DMS79 (cell line): ENCODE data around the gene SH3BP4.
A peak's percentile ranks its signal among the peaks of the same experiment; 100 is the strongest.

Experiments
- DNase-seq: peaks from one replicate; lab custom pipeline; 2025; lab: John Stamatoyannopoulos, UW

Gene SH3BP4

GRCh38 chr2:235091421-235091820, 139.6 kb downstream of the SH3BP4 start:
- DNase-seq: no peak

- DNase-seq: no peak
These were observed 140.2 kb downstream of the SH3BP4 start for GRCh38 chr2:235091983-235092382.

- DNase-seq: no peak
These were observed 140.8 kb downstream of the SH3BP4 start for GRCh38 chr2:235092433-235093223.

GRCh38 chr2:235094457-235094856, 142.6 kb downstream of the SH3BP4 start:
- DNase-seq: no peak

GRCh38 chr2:235095569-235095968, 143.8 kb downstream of the SH3BP4 start:
- DNase-seq: no peak

- no peak for DNase-seq
These were observed 144.6 kb downstream of the SH3BP4 start for GRCh38 chr2:235096447-235096846.

GRCh38 chr2:235097196-235097595, 145.4 kb downstream of the SH3BP4 start:
- no peak for DNase-seq

GRCh38 chr2:235098269-235098668, 146.5 kb downstream of the SH3BP4 start:
- DNase-seq: peak; percentile 44

- no peak for DNase-seq
These were observed 147.1 kb downstream of the SH3BP4 start for GRCh38 chr2:235098736-235099494.

- no peak for DNase-seq
These were observed 151.1 kb downstream of the SH3BP4 start for GRCh38 chr2:235102896-235103295.
